ENCODE data around the gene C1orf56. TPM values are rescaled to one million over a fixed set of nuclear protein-coding genes. Genes with fewer than 3 reads are reported as not detected.

The C1orf56 gene, protein sequence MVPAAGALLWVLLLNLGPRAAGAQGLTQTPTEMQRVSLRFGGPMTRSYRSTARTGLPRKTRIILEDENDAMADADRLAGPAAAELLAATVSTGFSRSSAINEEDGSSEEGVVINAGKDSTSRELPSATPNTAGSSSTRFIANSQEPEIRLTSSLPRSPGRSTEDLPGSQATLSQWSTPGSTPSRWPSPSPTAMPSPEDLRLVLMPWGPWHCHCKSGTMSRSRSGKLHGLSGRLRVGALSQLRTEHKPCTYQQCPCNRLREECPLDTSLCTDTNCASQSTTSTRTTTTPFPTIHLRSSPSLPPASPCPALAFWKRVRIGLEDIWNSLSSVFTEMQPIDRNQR
- total RNA-seq: 0.71 and 3.0 TPM in 2 replicates

DNA sequence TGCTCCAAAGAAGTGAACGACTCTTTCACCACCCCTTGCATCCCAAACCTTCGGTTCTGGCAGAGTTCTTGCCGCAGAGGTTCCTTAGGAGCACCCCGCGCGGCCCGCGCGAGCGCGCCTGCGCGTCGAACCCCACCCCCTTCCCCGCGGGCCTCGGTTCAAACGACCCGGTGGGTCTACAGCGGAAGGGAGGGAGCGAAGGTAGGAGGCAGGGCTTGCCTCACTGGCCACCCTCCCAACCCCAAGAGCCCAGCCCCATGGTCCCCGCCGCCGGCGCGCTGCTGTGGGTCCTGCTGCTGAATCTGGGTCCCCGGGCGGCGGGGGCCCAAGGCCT, at the start of gene C1orf56:
Gene C1orf56, plus strand, starts transcription at position 161 of the 334 bp plus-strand sequence. Its CDS starts 97 bp downstream, at position 258.
- Histone ChIP-seq H3K36me3 (ENCODE audit: control insufficient read depth, insufficient read depth, low read length) (no peaks in the 10 kb centered on the region), H3K27me3 (ENCODE audit: control insufficient read depth, insufficient read depth, low read length) (no peaks in the 10 kb centered on the region), H3K4me3 (ENCODE audit: low read depth, low read length) (peak within 1 kb of the TSS; percentile 57)
- TF ChIP-seq, protein P1, sequence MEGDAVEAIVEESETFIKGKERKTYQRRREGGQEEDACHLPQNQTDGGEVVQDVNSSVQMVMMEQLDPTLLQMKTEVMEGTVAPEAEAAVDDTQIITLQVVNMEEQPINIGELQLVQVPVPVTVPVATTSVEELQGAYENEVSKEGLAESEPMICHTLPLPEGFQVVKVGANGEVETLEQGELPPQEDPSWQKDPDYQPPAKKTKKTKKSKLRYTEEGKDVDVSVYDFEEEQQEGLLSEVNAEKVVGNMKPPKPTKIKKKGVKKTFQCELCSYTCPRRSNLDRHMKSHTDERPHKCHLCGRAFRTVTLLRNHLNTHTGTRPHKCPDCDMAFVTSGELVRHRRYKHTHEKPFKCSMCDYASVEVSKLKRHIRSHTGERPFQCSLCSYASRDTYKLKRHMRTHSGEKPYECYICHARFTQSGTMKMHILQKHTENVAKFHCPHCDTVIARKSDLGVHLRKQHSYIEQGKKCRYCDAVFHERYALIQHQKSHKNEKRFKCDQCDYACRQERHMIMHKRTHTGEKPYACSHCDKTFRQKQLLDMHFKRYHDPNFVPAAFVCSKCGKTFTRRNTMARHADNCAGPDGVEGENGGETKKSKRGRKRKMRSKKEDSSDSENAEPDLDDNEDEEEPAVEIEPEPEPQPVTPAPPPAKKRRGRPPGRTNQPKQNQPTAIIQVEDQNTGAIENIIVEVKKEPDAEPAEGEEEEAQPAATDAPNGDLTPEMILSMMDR (IDR thresholded peaks at IDR 0.05; ENCODE audit: insufficient read depth, low read length, poor library complexity, severe bottlenecking): no peak
- no peak for DNase-seq (ENCODE audit: low read depth)

DNA sequence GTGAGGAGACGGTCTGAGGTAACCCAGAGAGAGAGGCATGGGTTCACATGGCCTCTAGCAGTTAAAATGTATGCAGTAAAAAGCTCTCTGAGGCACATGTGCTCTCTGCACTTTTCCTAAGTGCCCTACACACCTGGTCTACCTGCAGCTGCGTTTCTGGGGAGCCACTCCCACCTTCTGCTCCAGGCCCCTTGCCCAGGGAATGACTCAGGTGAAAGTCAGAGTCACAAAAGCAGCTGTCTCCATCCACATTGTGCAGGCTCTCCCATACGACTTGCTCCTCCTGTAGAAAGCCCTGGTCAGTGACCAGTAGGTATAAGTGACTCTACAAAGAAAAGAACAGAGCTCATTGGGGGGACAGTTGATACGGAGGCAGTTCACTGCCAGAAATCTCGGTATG, 49.6 kb upstream of the C1orf56 start:
- TF ChIP-seq, protein P1 (IDR thresholded peaks at IDR 0.05; ENCODE audit: insufficient read depth, low read length, poor library complexity, severe bottlenecking): no peak
- Histone ChIP-seq H3K36me3 (ENCODE audit: control insufficient read depth, insufficient read depth, low read length) (peaks cover 2% of the 10 kb centered on the region), H3K27me3 (ENCODE audit: control insufficient read depth, insufficient read depth, low read length) (no peaks in the 10 kb centered on the region), H3K4me3 (ENCODE audit: low read depth, low read length) (no peak overlapping the region)
- no peak for DNase-seq (ENCODE audit: low read depth)

DNA sequence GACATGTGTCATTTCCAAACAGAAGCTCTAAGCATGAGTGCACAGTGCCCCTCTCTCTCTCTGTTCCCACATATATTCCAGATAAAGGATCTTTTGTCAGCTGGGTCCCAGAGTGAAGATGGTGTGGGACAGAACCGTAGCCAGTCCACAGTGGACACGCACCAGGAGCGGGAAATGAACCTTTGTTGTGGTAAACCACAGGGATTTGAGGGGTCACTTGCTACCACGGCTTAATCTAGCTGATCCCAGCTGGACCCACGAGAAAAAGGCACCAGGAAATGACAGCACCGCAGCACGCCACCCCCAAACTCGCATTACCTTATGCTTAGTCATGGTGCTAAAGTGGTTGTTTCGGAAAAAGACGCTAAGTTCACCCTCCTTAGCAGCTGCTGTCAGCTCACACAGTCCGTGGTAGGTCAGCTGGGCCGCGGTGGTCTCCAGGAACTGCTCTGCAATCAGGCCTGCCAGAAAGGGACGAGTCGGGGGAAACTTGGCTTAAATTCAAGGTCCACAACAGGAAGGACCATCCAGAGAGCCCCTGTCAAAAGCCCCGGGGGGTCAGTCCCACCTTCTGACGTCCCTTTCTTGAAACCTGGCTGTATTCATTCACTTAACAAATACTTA, 48.4 kb upstream of the C1orf56 start:
- DNase-seq (ENCODE audit: low read depth): peak; percentile 56
- TF ChIP-seq, protein P1 (IDR thresholded peaks at IDR 0.05; ENCODE audit: insufficient read depth, low read length, poor library complexity, severe bottlenecking): no peak
- Histone ChIP-seq H3K36me3 (ENCODE audit: control insufficient read depth, insufficient read depth, low read length) (peaks cover 2% of the 10 kb centered on the region), H3K27me3 (ENCODE audit: control insufficient read depth, insufficient read depth, low read length) (no peaks in the 10 kb centered on the region), H3K4me3 (ENCODE audit: low read depth, low read length) (no peak overlapping the region)

DNA sequence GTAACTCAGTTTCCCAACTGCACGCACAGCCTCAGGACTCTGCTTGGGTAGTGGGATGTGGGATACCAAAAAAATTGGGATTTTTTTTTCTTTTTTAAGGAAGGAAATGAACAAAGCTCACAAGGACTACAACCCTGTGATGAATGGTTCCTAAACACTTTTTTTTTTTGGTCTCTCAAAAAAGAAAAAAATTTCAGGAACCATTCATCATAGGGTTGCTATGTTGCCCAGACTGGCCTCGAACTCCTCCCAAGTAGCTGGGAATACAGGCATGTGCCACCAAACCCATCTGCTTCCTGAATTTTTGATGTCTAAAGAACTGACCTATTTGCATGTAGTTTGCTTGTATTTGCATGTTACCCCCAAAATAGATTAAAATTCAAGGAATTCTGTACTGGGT, 47.6 kb upstream of the C1orf56 start:
- Histone ChIP-seq H3K27me3 (ENCODE audit: control insufficient read depth, insufficient read depth, low read length) (no peaks in the 10 kb centered on the region), H3K36me3 (ENCODE audit: control insufficient read depth, insufficient read depth, low read length) (peaks cover 2% of the 10 kb centered on the region), H3K4me3 (ENCODE audit: low read depth, low read length) (no peak overlapping the region)
- TF ChIP-seq, protein P1 (IDR thresholded peaks at IDR 0.05; ENCODE audit: insufficient read depth, low read length, poor library complexity, severe bottlenecking): no peak
- no peak for DNase-seq (ENCODE audit: low read depth)

DNA sequence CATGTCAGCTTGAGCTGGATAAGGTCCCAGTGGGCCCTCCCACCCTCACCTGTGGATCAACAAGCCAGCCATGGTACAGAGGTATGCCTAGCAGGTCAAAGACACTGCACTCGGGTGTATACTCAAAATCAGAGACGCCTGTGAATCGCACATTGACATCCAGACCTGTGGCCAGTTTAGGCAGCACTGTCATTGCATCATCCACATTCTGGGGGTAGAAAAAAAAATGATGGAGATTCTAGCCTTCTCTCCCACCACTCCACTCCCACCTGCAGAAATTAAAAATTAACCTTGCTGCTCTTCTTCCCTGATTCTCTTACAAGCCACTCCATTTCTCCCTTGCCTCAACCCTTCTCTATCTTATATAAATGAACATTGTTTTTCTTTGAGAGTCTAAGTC, 47.1 kb upstream of the C1orf56 start:
- DNase-seq (ENCODE audit: low read depth): no peak
- TF ChIP-seq, protein P1 (IDR thresholded peaks at IDR 0.05; ENCODE audit: insufficient read depth, low read length, poor library complexity, severe bottlenecking): no peak
- no peak overlapping the region for H3K4me3 ChIP-seq (ENCODE audit: low read depth, low read length)
- peaks cover 2% of the 10 kb centered on the region for H3K36me3 ChIP-seq (ENCODE audit: control insufficient read depth, insufficient read depth, low read length)
- H3K27me3 ChIP-seq (ENCODE audit: control insufficient read depth, insufficient read depth, low read length): no peaks in the 10 kb centered on the region
